GM18526 (cell line): Measurements from ENCODE around the gene PLLP.

Experiments
- POLR2A ChIP-seq: IDR thresholded peaks from 3 replicates; pipeline ENCODE4 v1.6.1; 2011; ENCODE audit not compliant: insufficient read length; ENCODE audit errors: extremely low read depth

PLLP gene

GRCh38 chr16:57284209-57284951 lies at the start of gene PLLP:
Gene PLLP, minus strand, starts transcription at chr16:57284672. Its CDS starts 132 bp downstream, at chr16:57284540.
- no peak for TF ChIP-seq POLR2A

GRCh38 chr16:57333402-57333801 lies 48.9 kb upstream of the PLLP start:
- no peak for TF ChIP-seq POLR2A

- TF ChIP-seq POLR2A: no peak
Measured at GRCh38 chr16:57331355-57331754, 46.9 kb upstream of the PLLP start.

GRCh38 chr16:57329718-57330327 lies 45.4 kb upstream of the PLLP start:
- no peak for TF ChIP-seq POLR2A

- no peak for TF ChIP-seq POLR2A
Measured at GRCh38 chr16:57325458-57325857, 41.0 kb upstream of the PLLP start.

GRCh38 chr16:57324749-57325148 lies 40.3 kb upstream of the PLLP start:
- no peak for TF ChIP-seq POLR2A

- no peak for TF ChIP-seq POLR2A
Measured at GRCh38 chr16:57319646-57320045, 35.2 kb upstream of the PLLP start.

- no peak for TF ChIP-seq POLR2A
Measured at GRCh38 chr16:57318240-57318970, 33.9 kb upstream of the PLLP start.

GRCh38 chr16:57316390-57317017 lies 32.0 kb upstream of the PLLP start:
- TF ChIP-seq POLR2A: no peak

GRCh38 chr16:57315416-57315815 lies 30.9 kb upstream of the PLLP start:
- no peak for TF ChIP-seq POLR2A

- TF ChIP-seq POLR2A: no peak
Measured at GRCh38 chr16:57314161-57314785, 29.8 kb upstream of the PLLP start.

GRCh38 chr16:57313509-57313908 lies 29.0 kb upstream of the PLLP start:
- TF ChIP-seq POLR2A: no peak

- no peak for TF ChIP-seq POLR2A
Measured at GRCh38 chr16:57310801-57311200, 26.3 kb upstream of the PLLP start.

GRCh38 chr16:57308041-57308440 lies 23.6 kb upstream of the PLLP start:
- no peak for TF ChIP-seq POLR2A

GRCh38 chr16:57307365-57307764 lies 22.9 kb upstream of the PLLP start:
- no peak for TF ChIP-seq POLR2A
